Osteocyte (in vitro differentiated cells): Measurements from ENCODE around the gene STK33. TPM values are rescaled to one million over a fixed set of nuclear protein-coding genes. Genes with fewer than 3 reads are reported as not detected.

Source experiments
- DNase-seq: peaks from one replicate; pipeline ENCODE4 v3.0.0; 2021; ENCODE audit warnings: mixed read lengths; ENCODE audit not compliant: unreplicated experiment; ENCODE audit errors: extremely low spot score
- H3K27ac Mint-ChIP-seq: one replicate; pipeline ENCODE4 v1.8.0; 2021; ENCODE audit warnings: mild to moderate bottlenecking, mixed read lengths; ENCODE audit not compliant: unreplicated experiment
- H3K27me3 Mint-ChIP-seq: one replicate; pipeline ENCODE4 v1.8.0; 2021; ENCODE audit warnings: mixed read lengths; ENCODE audit not compliant: unreplicated experiment
- H3K36me3 Mint-ChIP-seq: one replicate; pipeline ENCODE4 v1.8.0; 2021; ENCODE audit warnings: mixed read lengths; ENCODE audit not compliant: unreplicated experiment
- H3K4me1 Mint-ChIP-seq: one replicate; pipeline ENCODE4 v1.8.0; 2021; ENCODE audit warnings: mixed read lengths; ENCODE audit not compliant: unreplicated experiment
- H3K4me3 Mint-ChIP-seq: one replicate; pipeline ENCODE4 v1.8.0; 2021; ENCODE audit warnings: mild to moderate bottlenecking, moderate library complexity, mixed read lengths; ENCODE audit not compliant: unreplicated experiment
- H3K9me3 Mint-ChIP-seq: one replicate; pipeline ENCODE4 v1.8.0; 2021; ENCODE audit warnings: mixed read lengths; ENCODE audit not compliant: unreplicated experiment
- CTCF ChIP-seq: fragments of 200-600 bp; sonication (generic); IDR thresholded peaks from 2 replicates; pipeline ENCODE4 v1.5.0; 2021; ENCODE audit warnings: antibody characterized with exemption, mild to moderate bottlenecking, moderate library complexity
- total RNA-seq: library from RNA; stranded (reverse); gene quantifications from 2 replicates; pipeline ENCODE4 v1.2.1, GENCODE V29; 2021

The STK33 gene
- total RNA-seq, 1 donor from 2014 or later = 1.3 TPM

DNA sequence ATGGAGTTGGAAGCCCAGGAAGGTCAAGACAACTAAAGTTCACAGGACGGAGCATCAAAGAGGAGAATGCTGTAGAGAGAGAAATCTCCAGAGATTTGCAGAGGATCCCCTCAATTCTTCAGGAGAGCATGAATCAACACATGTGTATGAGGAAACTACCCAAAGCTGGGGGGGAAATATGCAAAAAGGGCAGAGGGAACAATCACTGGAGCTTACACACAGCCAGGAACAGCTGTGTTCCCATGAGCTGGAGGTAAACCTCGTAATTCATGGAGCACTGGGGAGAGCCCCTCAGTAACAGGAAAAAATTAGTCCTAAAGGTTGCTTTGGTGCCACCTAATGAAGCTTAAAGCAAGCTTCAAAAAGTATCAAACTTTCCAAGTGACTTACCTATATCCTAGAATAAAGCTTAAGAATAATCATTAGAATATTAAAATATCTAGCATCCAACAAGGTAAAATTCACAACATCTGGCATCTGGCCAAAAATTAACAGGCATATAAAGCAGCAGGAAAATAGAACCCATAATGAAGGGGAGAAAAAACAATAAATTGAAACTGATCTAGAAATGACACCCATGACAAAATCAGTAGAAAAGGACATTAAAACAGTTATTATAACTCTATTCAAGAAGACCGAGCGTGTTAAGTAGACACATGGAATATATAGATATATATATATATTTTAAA is 134.2 kb downstream of the STK33 start:
- no peak overlapping the region for H3K27ac Mint-ChIP-seq
- TF ChIP-seq CTCF = no peak
- no peak overlapping the region for H3K4me3 Mint-ChIP-seq
- H3K4me1 Mint-ChIP-seq = no peaks in the 10 kb centered on the region
- no peak for DNase-seq
- H3K27me3 Mint-ChIP-seq = peaks cover 18% of the 10 kb centered on the region
- H3K9me3 Mint-ChIP-seq = no peaks in the 10 kb centered on the region
- H3K36me3 Mint-ChIP-seq = no peaks in the 10 kb centered on the region

- Mint-ChIP-seq H3K4me1 (no peaks in the 10 kb centered on the region), H3K36me3 (no peaks in the 10 kb centered on the region), H3K9me3 (no peaks in the 10 kb centered on the region), H3K27ac (no peak overlapping the region), H3K4me3 (no peak overlapping the region), H3K27me3 (peaks cover 3% of the 10 kb centered on the region)
- no peak for TF ChIP-seq CTCF
- DNase-seq = no peak
Observed at GRCh38 chr11:8442301-8442700, 151.7 kb downstream of the STK33 start.

DNA sequence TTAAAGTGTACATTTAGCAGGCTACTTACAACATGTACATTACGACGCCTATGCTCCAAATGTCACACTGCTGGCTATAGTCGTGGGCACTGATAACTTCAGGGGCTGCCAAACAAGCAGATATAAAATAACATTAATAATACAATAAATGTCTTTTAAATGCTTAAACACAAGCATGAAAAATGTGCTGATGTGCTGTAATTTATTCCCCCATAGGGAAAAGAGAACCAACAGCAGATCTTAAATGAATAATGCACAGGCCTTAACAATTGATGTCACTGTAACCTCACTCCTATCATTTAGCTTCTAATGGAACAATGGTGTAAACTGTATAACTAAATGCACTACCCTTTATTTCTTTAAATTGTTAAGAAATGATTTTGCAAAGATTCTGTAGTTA is 153.4 kb downstream of the STK33 start:
- H3K36me3 Mint-ChIP-seq = no peaks in the 10 kb centered on the region
- H3K27ac Mint-ChIP-seq = no peak overlapping the region

GRCh38 chr11:8429483-8429882 is 164.5 kb downstream of the STK33 start:
- Mint-ChIP-seq H3K27me3 (peaks cover 12% of the 10 kb centered on the region), H3K4me1 (no peaks in the 10 kb centered on the region), H3K9me3 (no peaks in the 10 kb centered on the region), H3K36me3 (no peaks in the 10 kb centered on the region), H3K4me3 (no peak overlapping the region), H3K27ac (no peak overlapping the region)
- TF ChIP-seq CTCF = no peak
- no peak for DNase-seq

More for the DNA sequence above, 153.4 kb downstream of the STK33 start:
- DNase-seq = no peak
- TF ChIP-seq CTCF = no peak
- H3K4me1 Mint-ChIP-seq = no peaks in the 10 kb centered on the region
- peaks cover 3% of the 10 kb centered on the region for H3K27me3 Mint-ChIP-seq
- H3K4me3 Mint-ChIP-seq = no peak overlapping the region
- H3K9me3 Mint-ChIP-seq = no peaks in the 10 kb centered on the region

DNA sequence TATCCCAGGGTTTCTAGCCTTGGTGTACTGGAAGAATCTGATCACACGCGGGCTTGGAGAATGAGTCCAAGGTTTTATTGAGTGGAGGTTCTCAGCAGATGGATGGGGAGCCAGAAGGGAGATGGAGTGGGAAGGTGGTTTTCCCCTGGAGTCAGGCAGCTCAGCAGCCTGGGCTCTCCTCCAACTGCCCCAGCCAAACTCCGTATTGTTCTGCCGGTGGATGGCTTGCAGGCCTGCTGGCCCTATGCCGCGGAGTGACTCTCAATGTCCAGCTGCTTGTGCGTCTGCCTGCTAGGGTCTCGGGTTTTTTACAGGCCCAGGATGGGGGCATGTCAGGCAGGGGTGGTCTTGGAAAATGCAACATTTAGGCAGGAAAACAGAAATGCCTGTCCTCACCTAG is 168.0 kb downstream of the STK33 start:
- TF ChIP-seq CTCF = no peak
- H3K27ac Mint-ChIP-seq = no peak overlapping the region
- H3K4me1 Mint-ChIP-seq = no peaks in the 10 kb centered on the region
- H3K27me3 Mint-ChIP-seq = peaks cover 12% of the 10 kb centered on the region
- no peaks in the 10 kb centered on the region for H3K36me3 Mint-ChIP-seq
- no peak for DNase-seq
- no peak overlapping the region for H3K4me3 Mint-ChIP-seq
- H3K9me3 Mint-ChIP-seq = peaks cover 7% of the 10 kb centered on the region
